Cardiac fibroblast (primary cell): ENCODE results near the gene PPP1R3C.
A peak's percentile ranks its signal among the peaks of the same experiment; 100 is the strongest.

ENCODE experiments used
- DNase-seq, 2 donors: peaks; one replicate each; pipeline versions ENCODE4 v3.0.0 to v3.0.0-alpha.2; 2010; ENCODE audit warnings: low read depth in 2 of 2
- H3K4me3 ChIP-seq, 2 donors: replicated peaks in 1 of 2; 1 replicate in 1 of 2; 2 replicates in 1 of 2; pipeline ENCODE4 v1.5.1; 2011; ENCODE audit warnings: low read depth in 2 of 2, low read length in 2 of 2, mild to moderate bottlenecking in 2 of 2, moderate library complexity in 1 of 2
- CTCF ChIP-seq: IDR thresholded peaks from one replicate; pipeline ENCODE4 v1.5.1; 2011; ENCODE audit warnings: low read depth, mild to moderate bottlenecking, low read length, inconsistent platforms

The PPP1R3C gene

GRCh38 chr10:91632671-91633550 lies at the start of gene PPP1R3C:
PPP1R3C (minus strand) TSS chr10:91633071; CDS start chr10:91632969, 102 bp downstream.
- DNase-seq, result peak; percentile 87 to 94
- peak; percentile 29 for TF ChIP-seq CTCF
- peak within 1 kb of the TSS; percentile 65 to 76 for H3K4me3 ChIP-seq

GRCh38 chr10:91681361-91682276 lies 48.7 kb upstream of the PPP1R3C start:
- H3K4me3 ChIP-seq, result no peak overlapping the region
- TF ChIP-seq CTCF, result no peak
- DNase-seq, result peak in 1 of 2 donors; percentile 36

- DNase-seq, result no peak
- no peak for TF ChIP-seq CTCF
- H3K4me3 ChIP-seq, result no peak overlapping the region
These were observed 47.6 kb upstream of the PPP1R3C start for GRCh38 chr10:91680487-91680886.

GRCh38 chr10:91679296-91679695 lies 46.4 kb upstream of the PPP1R3C start:
- H3K4me3 ChIP-seq, result no peak overlapping the region
- TF ChIP-seq CTCF, result no peak

GRCh38 chr10:91677911-91678310 lies 45.0 kb upstream of the PPP1R3C start:
- no peak overlapping the region for H3K4me3 ChIP-seq
- no peak for DNase-seq
- TF ChIP-seq CTCF, result no peak

More at GRCh38 chr10:91679296-91679695, 46.4 kb upstream of the PPP1R3C start:
- no peak for DNase-seq

GRCh38 chr10:91672021-91672608 lies 39.2 kb upstream of the PPP1R3C start:
- H3K4me3 ChIP-seq, result no peak overlapping the region
- no peak for TF ChIP-seq CTCF
- peak; percentile 57 to 58 for DNase-seq
